HUES64 (cell line): ENCODE measurements around the gene TRNAU1AP.
A peak's percentile ranks its signal among the peaks of the same experiment; 100 is the strongest.
"Not testable (repeated sequence)": the region's sequence is repeated elsewhere in the genome, so short reads cannot be mapped to it uniquely, and the experiment has no call there.

ENCODE experiments used
- H3K27ac ChIP-seq: 2 replicates; pipeline ENCODE4 v1.7.0; 2013; ENCODE audit warnings: low read depth, low read length, inconsistent platforms
- H3K27me3 ChIP-seq: 2 replicates; pipeline ENCODE4 v1.6.1; 2013; ENCODE audit warnings: mild to moderate bottlenecking, low read length; ENCODE audit not compliant: insufficient read depth
- H3K36me3 ChIP-seq: 2 replicates; pipeline ENCODE4 v1.6.1; 2013; ENCODE audit warnings: mild to moderate bottlenecking, low read length; ENCODE audit not compliant: insufficient read depth
- H3K4me1 ChIP-seq: 2 replicates; pipeline ENCODE4 v1.6.1; 2013; ENCODE audit warnings: mild to moderate bottlenecking, low read length, moderate library complexity; ENCODE audit not compliant: insufficient read depth
- H3K4me3 ChIP-seq: 2 replicates; pipeline ENCODE4 v1.5.1; 2013; ENCODE audit warnings: mild to moderate bottlenecking, low read length, moderate library complexity
- H3K9ac ChIP-seq: 2 replicates; pipeline ENCODE4 v1.6.1; 2013; ENCODE audit warnings: mild to moderate bottlenecking, low read depth, low read length
- H3K9me3 ChIP-seq: 2 replicates; pipeline ENCODE4 v1.6.1; 2013; ENCODE audit warnings: low read depth, low read length; ENCODE audit not compliant: insufficient read depth
- WGBS: fragments of 150-250, 120-280 bp; methylation state at CpG from one replicate; pipeline ENCODE4 v1.1.7; 2013; ENCODE audit warnings: missing lambda C conversion rate; 5-methylcytosine and 5-hydroxymethylcytosine counted together

TRNAU1AP gene

DNA sequence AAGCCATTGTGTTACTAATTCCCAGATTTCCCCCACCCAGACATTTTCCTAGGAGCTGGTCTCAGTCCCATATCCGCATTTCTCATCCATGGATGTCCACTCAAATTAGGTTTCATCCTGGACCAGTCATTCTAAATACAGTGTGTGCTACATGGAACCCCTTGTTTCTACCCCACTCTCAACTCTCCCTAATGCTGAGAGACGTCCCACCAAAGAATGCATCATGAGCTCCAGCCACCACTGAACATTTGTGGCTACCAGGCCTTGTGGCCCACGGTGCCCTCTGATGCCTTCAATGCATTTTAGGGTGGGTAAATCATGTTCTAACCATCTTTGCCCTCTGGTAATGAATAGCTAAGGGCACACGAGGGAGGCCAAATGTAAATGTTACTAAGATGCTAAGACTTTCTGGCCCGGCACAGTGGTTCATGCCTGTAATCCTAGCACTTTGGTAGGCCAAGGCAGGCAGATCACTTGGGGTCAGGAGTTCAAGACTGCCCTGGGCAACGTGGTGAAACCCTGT, 25.9 kb downstream of the TRNAU1AP start:
- 93% methylated on average over 6 of the region's 6 CpGs for WGBS
- Histone ChIP-seq H3K9ac (no peak overlapping the region), H3K36me3 (peaks cover 60% of the 10 kb centered on the region), H3K4me3 (no peak overlapping the region), H3K9me3 (no peaks in the 10 kb centered on the region), H3K27ac (no peak overlapping the region), H3K27me3 (peaks cover 6% of the 10 kb centered on the region; the same call in 1 of the 2 replicates), H3K4me1 (peaks cover 5% of the 10 kb centered on the region; the same call in 1 of the 2 replicates)

GRCh38 chr1:28579401-28579800, 26.5 kb downstream of the TRNAU1AP start:
- H3K4me1 ChIP-seq: peaks cover 5% of the 10 kb centered on the region; the same call in 1 of the 2 replicates
- H3K9ac ChIP-seq: peak overlapping the region; percentile 60
- no peaks in the 10 kb centered on the region for H3K9me3 ChIP-seq
- peak overlapping the region; percentile 97 for H3K4me3 ChIP-seq
- 89% methylated on average over 1 of the region's 1 CpG for WGBS
- peaks cover 54% of the 10 kb centered on the region for H3K36me3 ChIP-seq
- peaks cover 6% of the 10 kb centered on the region; the same call in 1 of the 2 replicates for H3K27me3 ChIP-seq
- no peak overlapping the region; the same call in 1 of the 2 replicates for H3K27ac ChIP-seq

GRCh38 chr1:28580722-28581530, 28.0 kb downstream of the TRNAU1AP start:
- Histone ChIP-seq H3K9me3 (no peaks in the 10 kb centered on the region), H3K9ac (peak overlapping the region; percentile 94), H3K36me3 (peaks cover 46% of the 10 kb centered on the region), H3K27me3 (peaks cover 6% of the 10 kb centered on the region; the same call in 1 of the 2 replicates), H3K4me3 (peak overlapping the region; percentile 97), H3K4me1 (peaks cover 5% of the 10 kb centered on the region; the same call in 1 of the 2 replicates), H3K27ac (peak overlapping the region; percentile 78)
- WGBS: 3% methylated on average over 26 of the region's 26 CpGs

GRCh38 chr1:28581531-28582247, 28.8 kb downstream of the TRNAU1AP start:
- Histone ChIP-seq H3K4me1 (peaks cover 5% of the 10 kb centered on the region; the same call in 1 of the 2 replicates), H3K4me3 (peak overlapping the region; percentile 97), H3K9me3 (no peaks in the 10 kb centered on the region), H3K36me3 (peaks cover 46% of the 10 kb centered on the region), H3K27me3 (peaks cover 6% of the 10 kb centered on the region; the same call in 1 of the 2 replicates), H3K9ac (peak overlapping the region; percentile 94), H3K27ac (peak overlapping the region; percentile 78)
- under 1% methylated on average over 75 of the region's 75 CpGs for WGBS

DNA sequence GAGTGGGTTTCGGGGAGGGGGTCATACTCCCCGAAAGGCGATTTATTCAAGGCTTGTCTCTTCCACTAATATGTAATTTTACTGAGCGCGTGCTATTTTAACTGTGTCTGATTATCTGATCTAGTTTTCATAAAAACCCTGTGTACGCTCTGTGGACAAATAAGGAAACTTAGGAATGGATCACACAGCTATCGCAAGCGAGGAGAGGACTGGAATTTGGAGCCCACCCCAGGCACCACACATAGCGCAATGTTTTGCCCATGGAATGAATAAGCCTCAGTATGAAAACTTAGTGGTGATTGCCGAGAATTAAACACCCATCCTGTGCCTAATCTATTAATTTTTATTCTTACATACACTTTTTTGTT, 29.3 kb downstream of the TRNAU1AP start:
- peaks cover 5% of the 10 kb centered on the region; the same call in 1 of the 2 replicates for H3K4me1 ChIP-seq
- H3K9me3 ChIP-seq: no peaks in the 10 kb centered on the region
- H3K27me3 ChIP-seq: peaks cover 6% of the 10 kb centered on the region; the same call in 1 of the 2 replicates
- peak overlapping the region; percentile 94 for H3K9ac ChIP-seq
- H3K36me3 ChIP-seq: peaks cover 40% of the 10 kb centered on the region
- peak overlapping the region; percentile 97 for H3K4me3 ChIP-seq
- WGBS: 33% methylated on average over 10 of the region's 10 CpGs
- no peak overlapping the region for H3K27ac ChIP-seq

- H3K9ac ChIP-seq: not testable (repeated sequence)
These were observed 33.9 kb downstream of the TRNAU1AP start for GRCh38 chr1:28586585-28587391.

GRCh38 chr1:28591708-28592320, 38.9 kb downstream of the TRNAU1AP start, which contains the start of gene RAB42:
Gene RAB42, plus strand, starts transcription at chr1:28592265. Its CDS starts 247 bp downstream, at chr1:28592512.
- Histone ChIP-seq H3K4me3 (peak within 1 kb of the TSS; percentile 66), H3K4me1 (peaks cover 15% of the 10 kb centered on the region), H3K9me3 (no peaks in the 10 kb centered on the region), H3K27ac (no peak within 1 kb of the TSS), H3K27me3 (peaks cover 18% of the 10 kb centered on the region), H3K36me3 (no peaks in the 10 kb centered on the region), H3K9ac (peak within 1 kb of the TSS; percentile 71)
- WGBS: 58% methylated on average over 6 of the region's 13 CpGs

More at GRCh38 chr1:28586585-28587391, 33.9 kb downstream of the TRNAU1AP start:
- not testable (repeated sequence) for H3K36me3 ChIP-seq, H3K9me3 ChIP-seq, H3K4me3 ChIP-seq, H3K4me1 ChIP-seq, H3K27ac ChIP-seq
- WGBS: 96% methylated on average over 18 of the region's 19 CpGs
- H3K27me3 ChIP-seq: peaks cover 11% of the 10 kb centered on the region; the same call in 1 of the 2 replicates

GRCh38 chr1:28592321-28593071, 39.6 kb downstream of the TRNAU1AP start:
- H3K36me3 ChIP-seq: no peaks in the 10 kb centered on the region
- 4% methylated on average over 81 of the region's 81 CpGs for WGBS

GRCh38 chr1:28593988-28594356, 41.1 kb downstream of the TRNAU1AP start:
- not testable (repeated sequence) for H3K9me3 ChIP-seq, H3K27ac ChIP-seq, H3K4me3 ChIP-seq, H3K9ac ChIP-seq, H3K36me3 ChIP-seq
- Histone ChIP-seq H3K4me1 (peaks cover 15% of the 10 kb centered on the region), H3K27me3 (peaks cover 18% of the 10 kb centered on the region)
- WGBS: 84% methylated on average over 2 of the region's 3 CpGs

More at GRCh38 chr1:28592321-28593071, 39.6 kb downstream of the TRNAU1AP start:
- Histone ChIP-seq H3K9me3 (no peaks in the 10 kb centered on the region), H3K4me3 (peak overlapping the region; percentile 66), H3K27ac (no peak overlapping the region), H3K9ac (peak overlapping the region; percentile 71), H3K4me1 (peaks cover 15% of the 10 kb centered on the region), H3K27me3 (peaks cover 18% of the 10 kb centered on the region)
